Activated naive CD4-positive, alpha-beta T cell (primary cell): ENCODE results near the gene ATP8A2.

ENCODE experiments used
- DNase-seq, 4 experiments: peaks; one replicate each; lab custom pipeline; 2025; lab: John Stamatoyannopoulos, UW

ATP8A2 gene

DNA sequence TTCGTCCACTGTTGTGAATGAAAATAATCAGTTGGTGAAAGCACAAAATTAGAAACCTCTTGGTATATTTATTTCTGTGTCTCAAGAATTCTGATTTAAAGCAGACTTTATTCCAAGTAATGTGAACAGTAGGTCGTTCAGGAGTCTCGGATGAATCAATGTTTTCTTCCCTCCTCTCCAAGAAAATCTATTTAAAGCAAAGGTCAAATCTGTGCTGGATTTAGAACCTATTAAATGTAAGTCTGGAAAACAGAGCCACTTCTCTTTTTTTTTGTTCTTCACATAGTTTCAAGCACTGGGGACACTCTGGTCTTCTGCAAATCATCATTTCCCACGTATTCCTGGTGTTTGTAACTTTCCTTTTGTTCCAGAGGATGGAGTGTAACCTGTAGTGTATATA lies 312.7 kb downstream of the ATP8A2 start:
- no peak for DNase-seq

DNA sequence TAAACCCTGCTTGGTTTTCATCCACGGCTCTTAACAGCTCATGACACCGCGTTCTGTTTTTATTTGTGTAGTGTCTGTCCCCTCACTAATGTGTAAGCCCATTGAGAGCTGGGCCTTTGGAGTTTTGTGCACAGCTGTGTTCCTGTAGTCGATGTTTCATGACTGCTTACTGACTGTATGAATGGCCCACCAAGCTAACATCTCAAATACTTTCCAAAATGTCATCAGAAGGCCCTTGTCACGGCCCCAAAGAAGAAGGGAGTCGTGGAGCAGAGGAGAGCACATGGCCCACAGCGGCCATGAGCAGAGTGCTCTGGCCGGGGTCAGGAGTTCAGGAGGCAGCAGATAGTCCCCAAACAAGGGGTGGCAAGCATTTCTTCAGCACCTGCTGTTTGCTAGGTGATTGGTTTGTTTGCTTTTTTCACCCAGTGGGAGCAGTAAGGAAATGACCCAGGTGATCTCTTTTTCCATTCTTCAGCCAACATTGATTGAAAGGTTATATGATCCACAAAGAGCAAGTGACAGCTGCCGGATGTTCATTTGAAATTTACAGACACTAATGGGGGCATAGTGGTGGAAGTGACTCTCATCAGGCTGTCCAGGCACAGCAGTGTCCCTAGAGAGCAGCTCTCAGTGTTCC lies 315.2 kb downstream of the ATP8A2 start:
- DNase-seq, result no peak

GRCh38 chr13:25687471-25688225 lies 315.9 kb downstream of the ATP8A2 start:
- DNase-seq, result no peak

GRCh38 chr13:25688536-25688935 lies 316.8 kb downstream of the ATP8A2 start:
- DNase-seq, result no peak

GRCh38 chr13:25689539-25689938 lies 317.8 kb downstream of the ATP8A2 start:
- DNase-seq, result no peak

GRCh38 chr13:25690582-25690981 lies 318.8 kb downstream of the ATP8A2 start:
- no peak for DNase-seq

GRCh38 chr13:25691654-25692053 lies 319.9 kb downstream of the ATP8A2 start:
- DNase-seq, result no peak

DNA sequence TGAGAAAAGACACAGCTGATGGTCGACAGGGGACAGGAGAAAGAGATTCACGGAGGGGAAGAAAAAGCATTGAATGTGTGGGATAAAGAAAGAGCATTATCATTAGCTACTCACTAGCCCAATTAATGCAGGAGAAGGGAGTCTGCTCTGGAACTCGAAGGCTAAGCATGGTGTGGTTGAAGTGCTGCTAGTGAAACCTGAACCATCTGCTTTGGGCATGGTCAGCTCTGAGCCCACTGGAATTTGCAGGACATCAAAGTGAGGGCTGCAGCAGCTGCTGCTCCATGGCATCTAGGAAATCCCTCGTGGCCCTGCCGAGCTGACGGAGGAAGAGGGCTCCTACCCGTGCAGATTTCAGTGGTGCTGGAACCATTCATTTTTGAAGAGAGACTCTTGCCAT lies 320.3 kb downstream of the ATP8A2 start:
- DNase-seq, result no peak

DNA sequence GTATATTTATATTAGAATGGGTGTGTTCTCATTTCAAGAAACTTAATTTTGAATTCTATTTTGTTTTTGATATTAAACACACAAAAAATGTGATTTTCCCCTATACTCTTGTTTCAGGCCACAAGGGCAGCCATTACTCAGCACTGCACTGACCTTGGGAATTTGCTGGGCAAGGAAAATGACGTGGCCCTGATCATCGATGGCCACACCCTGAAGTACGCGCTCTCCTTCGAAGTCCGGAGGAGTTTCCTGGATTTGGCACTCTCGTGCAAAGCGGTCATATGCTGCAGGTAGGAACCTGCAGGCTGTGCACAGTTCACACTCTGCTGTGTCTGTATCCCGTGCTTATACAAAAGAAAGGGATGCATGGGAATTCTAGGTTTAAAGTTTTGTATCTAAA lies 327.3 kb downstream of the ATP8A2 start:
- DNase-seq, result no peak

DNA sequence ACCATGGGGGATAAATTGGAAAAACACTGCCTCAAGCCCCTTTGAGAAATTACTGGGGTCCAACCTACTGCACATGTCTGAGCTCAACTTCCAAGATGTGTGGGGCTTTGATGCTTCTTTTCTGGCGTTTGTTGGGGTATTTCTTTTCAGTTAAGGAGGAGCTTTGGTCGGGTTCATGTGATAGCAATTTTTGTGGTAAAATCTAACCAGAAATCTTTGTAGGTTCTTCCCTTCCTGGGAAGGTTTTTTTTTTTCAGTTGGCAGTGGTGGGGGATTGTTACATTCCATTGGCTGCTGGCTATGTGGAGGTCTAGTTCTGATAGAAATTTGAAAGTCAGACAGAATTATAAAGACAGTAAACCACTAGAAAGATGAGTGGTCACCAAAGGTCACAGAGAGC lies 327.8 kb downstream of the ATP8A2 start:
- DNase-seq, result no peak

- DNase-seq, result no peak
Observed at GRCh38 chr13:25701304-25701703, 329.5 kb downstream of the ATP8A2 start.

DNA sequence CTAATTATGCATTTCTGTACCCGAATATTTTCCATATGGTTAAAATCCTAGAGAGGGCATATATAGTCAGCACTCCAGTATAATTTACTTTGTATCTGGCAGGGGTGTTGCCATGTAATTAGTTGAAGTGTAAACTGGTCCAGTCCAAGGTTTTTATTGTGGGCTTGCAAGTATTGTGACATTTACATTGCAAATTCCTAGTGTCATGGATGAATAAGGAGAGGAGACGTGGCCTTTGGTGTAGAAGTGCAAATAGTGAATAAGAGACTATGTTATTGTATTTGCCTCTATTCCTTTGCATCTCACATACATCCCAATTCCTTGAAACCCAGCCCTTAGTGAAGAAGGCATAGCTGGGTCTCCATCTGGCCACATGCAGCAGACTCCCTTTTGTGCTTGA lies 330.6 kb downstream of the ATP8A2 start:
- no peak for DNase-seq

DNA sequence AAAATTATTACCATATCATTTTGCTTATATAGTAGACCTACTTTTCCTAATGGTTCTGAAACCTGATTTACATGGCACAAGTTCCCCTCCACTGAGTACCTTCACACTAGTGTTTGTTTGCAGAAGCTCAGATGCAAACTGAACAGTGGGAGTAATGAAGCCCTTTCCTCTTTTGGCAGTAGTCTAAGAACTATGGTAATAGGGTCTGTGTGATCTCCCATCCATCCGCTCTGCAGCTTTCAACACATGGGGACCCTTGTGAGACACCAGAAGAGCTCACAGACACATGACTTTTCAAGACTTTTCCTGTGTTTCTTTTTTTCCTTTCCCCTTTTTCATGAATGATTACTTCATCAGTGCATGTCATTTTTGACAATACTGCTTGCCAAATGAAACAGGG lies 336.0 kb downstream of the ATP8A2 start:
- DNase-seq, result no peak

DNA sequence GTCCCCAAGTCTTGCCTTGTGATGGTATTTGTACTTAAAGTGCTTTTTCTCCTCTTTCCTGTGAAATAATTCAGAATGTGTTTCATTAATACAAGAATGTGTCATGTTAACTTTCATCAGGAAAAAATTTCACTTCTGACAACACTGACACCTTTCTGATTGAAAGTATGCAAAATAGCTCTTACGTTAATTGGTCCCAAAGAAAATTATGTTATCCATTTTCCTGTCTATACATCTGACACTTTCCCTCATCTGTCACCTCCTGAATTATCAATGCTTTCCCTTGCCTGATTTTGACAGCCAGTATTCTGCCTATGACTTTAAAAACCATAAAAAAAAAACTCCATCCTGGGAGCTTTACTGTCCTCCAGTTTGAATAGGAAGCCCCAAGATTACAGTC lies 336.5 kb downstream of the ATP8A2 start:
- DNase-seq, result no peak

DNA sequence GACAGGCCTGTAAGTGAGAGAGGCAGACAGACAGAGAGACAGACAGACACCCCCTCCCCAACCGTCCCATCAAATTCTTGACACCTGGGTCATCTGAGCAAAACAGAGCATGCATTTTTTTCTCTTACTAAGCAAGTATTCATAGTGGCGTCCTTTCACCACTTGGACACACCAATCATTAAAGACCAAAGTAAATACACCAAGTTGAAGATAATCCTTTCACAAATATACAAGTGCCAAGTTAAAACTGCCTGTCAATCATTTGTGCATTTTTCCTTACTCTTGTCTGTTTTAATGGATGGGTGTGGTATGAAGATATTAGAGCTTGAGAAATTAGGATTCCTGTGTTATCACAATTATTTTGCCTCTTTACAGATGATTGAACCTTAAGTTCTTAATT lies 337.3 kb downstream of the ATP8A2 start:
- no peak for DNase-seq

GRCh38 chr13:25715760-25716159 lies 344.0 kb downstream of the ATP8A2 start:
- DNase-seq, result no peak

GRCh38 chr13:25717666-25718197 lies 346.0 kb downstream of the ATP8A2 start:
- DNase-seq, result no peak

DNA sequence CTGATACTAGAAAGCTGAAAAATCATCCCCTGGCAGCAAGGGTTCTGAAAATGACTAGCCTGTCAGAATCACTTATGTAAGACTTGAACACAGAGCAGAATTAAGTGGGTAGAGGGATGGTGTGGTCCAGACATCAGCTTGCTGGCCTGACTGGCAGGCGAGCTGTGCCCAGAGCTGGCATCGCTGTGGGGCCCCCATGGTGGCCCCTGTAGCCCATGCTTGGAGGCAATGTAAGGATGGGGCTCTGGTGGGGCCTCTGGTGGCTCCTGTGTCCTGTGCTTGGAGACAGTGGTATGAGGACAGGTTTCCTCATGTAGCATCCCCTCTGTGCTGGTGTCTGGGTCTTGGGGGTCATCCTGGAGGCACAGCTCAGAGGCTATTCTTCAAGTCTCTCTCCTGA lies 347.9 kb downstream of the ATP8A2 start:
- no peak for DNase-seq

DNA sequence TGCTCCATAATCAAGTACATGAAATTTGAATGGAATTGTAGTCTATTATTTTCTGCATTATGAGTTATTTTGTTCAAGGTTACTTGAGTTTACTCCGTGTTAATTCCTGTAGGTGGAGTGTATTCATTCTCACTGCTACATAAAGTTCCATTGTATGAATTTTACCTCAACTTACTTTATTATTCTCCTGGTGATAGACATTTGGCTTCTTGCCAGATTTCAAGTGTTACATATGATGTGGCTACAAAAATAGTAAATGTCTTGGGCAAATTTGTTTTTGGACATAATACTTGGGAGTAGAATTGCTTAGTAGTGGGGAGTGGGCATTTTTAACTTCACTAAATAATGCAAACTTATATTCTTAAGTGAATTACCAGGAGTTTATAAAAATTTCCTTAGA lies 351.1 kb downstream of the ATP8A2 start:
- DNase-seq, result no peak

GRCh38 chr13:25725104-25725503 lies 353.3 kb downstream of the ATP8A2 start:
- no peak for DNase-seq

- no peak for DNase-seq
Observed at GRCh38 chr13:25727250-25727649, 355.5 kb downstream of the ATP8A2 start.

DNA sequence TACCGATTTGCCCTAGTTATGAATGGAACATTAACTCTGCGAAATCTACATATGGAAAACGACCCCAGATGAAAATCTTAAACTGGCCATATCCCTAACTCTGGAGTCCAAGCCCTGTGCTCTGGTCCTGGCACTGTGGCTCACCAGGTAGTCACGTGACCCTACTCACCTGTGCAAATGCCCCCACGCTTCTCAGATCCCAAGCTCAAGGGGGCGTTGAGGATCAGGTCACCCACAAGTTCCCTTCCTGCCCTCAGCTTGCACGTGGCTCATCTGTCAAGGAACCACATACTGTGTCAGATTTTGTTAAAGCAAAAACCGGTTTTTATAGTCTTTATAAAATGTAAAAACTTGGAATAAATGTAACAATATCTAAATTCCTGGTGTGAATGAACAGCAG lies 356.0 kb downstream of the ATP8A2 start:
- DNase-seq, result no peak

DNA sequence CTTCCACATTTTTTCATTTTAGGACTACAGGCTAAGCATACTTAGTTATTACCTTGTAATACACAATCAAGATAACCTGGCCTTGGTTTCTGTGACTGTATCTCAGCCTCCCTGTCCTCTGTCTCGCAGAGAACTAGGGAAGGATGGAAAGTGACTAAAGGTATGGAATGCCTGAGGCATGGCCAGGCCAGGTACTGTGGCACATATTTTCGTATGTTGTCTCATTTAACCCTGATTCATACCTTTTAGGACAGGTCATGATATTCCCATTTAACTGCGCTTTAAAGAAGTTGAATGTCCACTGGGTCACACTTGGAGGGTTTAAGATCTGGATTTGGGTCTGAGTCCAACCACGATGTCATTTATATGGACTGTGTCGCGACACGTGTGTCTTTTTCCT lies 357.4 kb downstream of the ATP8A2 start:
- no peak for DNase-seq

GRCh38 chr13:25731037-25731436 lies 359.3 kb downstream of the ATP8A2 start:
- DNase-seq, result no peak
